ENCODE results near the gene NOCT.
"Not testable (repeated sequence)": the region's sequence is repeated elsewhere in the genome, so short reads cannot be mapped to it uniquely, and the experiment has no call there.

NOCT gene

DNA sequence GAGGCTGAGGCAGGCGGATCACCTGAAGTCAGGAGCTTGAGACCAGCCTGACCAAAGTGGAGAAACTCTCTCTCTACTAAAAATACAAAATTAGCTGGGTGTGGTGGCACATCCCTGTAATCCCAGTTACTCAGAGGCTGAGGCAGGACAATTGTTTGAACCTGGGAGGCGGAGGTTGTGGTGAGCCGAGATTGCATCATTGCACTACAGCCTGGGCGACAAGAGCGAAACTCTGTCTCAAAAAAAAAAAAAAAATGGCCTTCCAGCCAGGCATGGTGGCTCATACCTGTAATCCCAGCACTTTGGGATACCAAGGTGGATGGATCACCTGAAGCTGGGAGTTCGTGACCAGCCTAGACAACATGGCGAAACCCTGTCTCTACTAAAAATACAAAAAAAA, 7.3 kb upstream of the NOCT start:
- in situ Hi-C loops (cut with MboI; ENCODE audit: low sequenced_read_pairs): not testable (repeated sequence)

DNA sequence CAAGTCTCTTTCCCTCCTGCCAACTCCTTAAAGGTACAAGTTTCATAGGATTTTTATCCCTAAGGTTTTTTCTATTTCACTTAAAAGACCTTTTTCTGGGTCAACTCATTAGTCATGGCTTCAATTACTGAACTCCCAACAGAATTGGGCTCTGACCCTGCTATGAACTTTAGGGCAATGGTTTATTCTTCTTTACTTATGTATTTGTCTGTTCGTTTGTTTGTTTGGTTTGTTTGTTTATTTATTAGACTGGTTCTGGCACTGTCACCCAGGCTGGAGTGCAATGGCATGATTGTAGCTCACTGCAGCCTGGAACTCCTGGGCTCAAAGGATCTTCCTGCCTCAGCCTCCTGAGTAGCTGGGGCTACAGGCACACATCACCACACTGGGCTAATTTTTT, 5.9 kb upstream of the NOCT start:
- in situ Hi-C loops (cut with MboI; ENCODE audit: low sequenced_read_pairs): no loop called here

DNA sequence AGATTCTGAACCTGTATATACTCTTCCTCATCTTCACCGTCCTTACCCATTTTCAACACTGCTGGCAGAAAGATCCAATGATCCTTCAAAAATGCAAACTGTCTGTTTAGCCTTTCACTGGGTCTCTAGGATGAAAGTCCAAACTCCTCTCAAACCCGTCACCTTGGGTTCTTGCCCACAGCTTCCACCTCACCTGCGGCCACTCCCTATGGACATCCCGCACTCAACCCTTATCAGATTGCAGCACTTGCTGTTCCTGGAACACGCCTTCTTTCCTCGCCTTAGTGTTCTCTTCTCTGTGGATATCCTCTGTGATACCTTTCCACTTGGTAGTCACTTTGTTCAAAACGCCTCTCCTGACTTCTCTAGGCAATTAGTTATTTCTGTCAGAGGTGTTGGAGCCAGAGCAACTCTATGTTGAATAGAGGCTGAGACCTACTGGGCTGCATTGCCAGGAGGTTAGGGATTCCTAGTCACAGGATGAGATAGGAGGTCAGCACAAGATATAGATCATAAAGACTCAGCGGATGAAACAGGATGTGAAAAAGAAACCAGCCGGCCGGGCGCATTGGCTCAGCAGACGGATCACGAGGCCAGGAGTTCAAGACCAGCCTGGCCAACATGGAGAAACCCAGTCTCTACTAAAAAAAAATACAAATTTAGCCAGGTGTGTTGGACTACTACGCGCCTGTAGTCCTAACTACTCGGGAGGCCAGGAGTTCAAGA, 4.2 kb upstream of the NOCT start:
- in situ Hi-C loops (cut with MboI; ENCODE audit: low sequenced_read_pairs): no loop called here

DNA sequence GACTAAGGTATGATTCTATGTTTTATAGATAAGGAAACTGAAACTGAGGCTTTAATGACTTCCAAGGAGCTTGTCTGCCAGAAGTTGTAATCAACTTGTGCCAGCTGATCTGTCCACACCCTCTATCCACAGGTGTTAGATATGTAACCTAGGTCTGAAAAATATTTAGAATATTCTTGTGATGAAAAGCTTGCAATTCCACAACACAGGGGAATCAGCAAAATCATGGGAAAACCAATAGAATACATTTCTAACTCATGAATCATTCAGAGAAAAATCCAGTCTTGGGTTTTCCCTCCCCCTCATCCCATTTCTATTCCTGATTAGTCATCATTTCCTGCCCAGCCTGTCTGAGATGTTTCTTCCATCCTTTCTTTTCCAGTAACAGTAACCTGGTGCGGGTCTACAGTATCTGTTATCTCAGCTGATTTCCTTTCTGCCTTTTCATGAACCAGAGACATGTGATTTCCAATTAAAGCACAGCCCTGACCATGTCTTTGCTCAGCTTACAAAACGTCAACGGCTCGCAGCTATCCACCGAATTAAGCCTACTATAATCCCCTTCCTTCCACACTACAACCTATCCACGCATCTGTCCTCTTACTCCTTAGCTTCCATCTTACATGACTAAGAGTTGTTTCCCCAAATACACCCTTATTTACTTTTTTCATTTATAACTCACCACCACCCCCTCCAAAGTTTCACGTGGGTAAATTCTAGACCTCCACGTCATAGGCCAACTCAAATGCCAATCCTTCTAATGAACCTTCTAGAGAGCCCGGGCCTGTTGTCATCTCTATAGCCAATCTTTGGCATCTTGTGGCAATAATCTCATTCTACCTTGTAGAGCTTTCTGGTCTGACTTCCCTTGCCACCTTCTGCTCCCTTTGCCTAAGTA, 961 bp upstream of the NOCT start:
- in situ Hi-C loops (cut with MboI; ENCODE audit: low sequenced_read_pairs): no loop called here

DNA sequence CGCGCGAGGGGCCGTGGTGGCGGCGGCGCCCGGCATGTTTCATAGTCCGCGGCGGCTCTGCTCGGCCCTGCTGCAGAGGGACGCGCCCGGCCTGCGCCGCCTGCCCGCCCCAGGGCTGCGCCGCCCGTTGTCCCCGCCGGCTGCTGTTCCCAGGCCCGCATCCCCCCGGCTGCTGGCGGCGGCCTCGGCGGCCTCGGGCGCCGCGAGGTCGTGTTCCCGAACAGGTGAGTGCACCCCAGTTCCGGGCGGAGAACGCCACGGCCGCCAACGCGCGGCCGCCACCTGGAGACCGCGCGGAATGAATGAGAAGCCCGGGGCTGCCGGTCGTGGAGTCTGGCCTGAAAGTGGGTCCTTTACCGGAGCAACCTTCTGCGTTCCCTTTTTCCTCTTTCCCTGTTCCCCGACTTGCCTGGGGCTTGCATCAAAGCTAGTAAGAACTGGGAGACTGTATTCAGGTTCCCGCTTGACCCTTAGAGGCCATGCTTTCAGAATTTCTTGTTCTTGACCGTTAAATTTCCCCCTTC, 429 bp downstream of the NOCT start:
- in situ Hi-C loops (cut with MboI; ENCODE audit: low sequenced_read_pairs): no loop called here

DNA sequence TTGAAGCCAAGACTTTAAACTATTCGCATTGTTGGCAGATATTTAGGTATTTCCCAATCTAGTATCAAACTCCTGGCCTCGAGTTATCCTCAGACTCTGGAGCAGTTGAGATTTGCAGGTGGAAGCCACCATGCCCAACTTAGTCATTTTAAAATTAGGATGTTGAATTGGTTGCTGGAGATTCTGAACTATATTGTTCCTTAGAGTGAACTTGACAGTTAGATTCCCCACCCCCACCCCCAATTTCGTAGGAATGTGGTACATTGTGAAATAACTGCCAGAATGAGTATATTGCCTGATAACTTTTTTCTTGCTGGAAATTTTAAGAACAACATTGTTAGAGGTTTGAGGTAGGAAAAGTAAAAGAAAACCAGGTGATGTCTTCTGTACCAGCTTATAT, 2.3 kb downstream of the NOCT start:
- in situ Hi-C loops (cut with MboI; ENCODE audit: low sequenced_read_pairs): no loop called here

DNA sequence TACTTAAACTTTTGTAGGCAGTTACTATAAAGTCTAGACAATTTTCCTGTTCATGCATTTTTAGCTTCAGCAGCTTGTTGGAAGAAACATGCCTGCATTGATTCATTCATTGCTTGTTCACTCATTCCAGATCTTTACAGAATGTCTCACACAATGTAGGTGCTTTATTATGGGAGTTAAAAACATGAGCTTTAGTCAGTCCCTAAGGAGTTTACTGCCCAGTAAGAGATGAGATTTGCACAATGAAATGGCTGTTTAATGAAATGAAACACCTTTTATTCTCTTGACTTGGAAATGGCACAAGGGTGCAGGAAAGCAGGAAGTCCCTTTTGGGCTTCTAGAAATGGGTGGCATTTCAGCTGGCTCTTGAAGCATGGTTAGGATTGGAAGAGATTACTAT, 2.9 kb downstream of the NOCT start:
- in situ Hi-C loops (cut with MboI; ENCODE audit: low sequenced_read_pairs): no loop called here

DNA sequence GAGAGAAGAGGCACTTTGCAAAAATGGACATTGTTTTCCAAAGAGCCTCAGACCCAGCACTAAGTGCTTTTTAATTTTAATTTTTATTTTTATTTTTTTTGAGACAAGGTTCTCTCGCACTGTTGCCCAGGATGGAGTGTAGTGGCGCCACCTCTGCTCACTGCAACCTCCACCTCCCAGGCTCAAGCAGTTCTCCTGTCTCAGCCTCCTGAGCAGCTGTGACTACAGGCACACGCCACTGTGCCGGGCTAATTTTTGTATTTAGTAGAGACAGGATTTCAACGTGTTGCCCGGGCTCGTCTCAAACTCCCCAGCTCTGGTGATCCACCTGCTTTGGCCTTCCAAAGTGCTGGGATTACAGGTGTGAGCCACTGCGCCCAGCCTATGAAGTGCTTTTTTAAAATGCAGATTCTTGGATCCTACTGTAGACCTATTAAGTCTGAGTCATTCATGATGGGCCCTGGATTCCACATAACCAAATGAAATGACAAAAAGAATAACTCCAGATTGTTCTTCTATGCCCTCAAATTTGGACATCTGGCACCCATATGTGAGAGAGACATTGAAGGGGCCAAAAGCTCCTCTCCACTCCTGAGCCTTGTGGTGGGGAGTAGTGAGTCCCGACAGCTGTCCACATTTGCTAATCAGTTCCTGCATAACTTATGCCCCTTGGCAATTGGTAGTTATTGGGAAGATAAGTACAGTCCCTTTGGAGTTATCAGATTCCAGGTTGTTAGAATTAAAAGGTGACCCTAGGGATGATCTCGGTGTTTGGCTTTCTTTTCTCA, 3.6 kb downstream of the NOCT start:
- in situ Hi-C loops (cut with MboI; ENCODE audit: low sequenced_read_pairs): no loop called here

DNA sequence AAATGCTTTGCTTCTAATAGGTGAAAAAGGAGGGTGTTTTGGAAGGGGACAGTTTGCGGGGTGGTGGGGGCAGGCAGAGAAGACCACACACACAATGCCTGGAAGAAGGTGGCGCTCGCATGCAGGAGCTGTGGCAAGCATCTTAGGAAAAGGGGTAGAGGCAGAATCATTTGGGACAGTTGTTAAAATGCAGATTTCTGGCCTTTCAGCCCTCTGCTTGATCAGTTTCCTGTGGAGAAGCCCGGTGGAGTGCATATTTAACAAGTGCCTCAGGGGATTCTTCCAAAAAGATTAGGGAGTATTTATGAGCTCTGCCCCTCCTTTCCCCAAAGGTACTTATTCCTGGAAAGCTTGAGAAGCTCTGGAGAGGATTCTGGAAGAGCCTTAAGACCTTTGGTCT, 4.8 kb downstream of the NOCT start:
- in situ Hi-C loops (cut with MboI; ENCODE audit: low sequenced_read_pairs): no loop called here

DNA sequence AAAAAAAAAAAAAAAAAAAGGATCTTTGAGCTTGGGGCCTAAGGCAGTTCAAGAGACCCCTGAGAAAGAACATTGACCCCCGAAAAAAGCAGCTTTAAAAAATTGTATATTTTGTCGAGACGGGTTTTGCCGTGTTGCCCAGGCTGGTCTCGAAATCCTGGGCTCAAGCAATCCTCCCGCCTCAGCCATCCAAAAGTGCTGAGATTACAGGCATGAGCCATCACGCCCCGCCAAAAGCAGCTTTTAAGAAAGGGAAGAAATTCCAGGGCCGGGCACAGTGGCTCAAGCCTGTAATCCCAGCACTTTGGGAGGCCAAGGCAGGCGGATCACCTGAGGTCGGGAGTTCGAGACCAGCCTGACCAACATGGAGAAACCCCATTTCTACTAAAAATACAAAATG, 5.5 kb downstream of the NOCT start:
- in situ Hi-C loops (cut with MboI; ENCODE audit: low sequenced_read_pairs): not testable (repeated sequence)

DNA sequence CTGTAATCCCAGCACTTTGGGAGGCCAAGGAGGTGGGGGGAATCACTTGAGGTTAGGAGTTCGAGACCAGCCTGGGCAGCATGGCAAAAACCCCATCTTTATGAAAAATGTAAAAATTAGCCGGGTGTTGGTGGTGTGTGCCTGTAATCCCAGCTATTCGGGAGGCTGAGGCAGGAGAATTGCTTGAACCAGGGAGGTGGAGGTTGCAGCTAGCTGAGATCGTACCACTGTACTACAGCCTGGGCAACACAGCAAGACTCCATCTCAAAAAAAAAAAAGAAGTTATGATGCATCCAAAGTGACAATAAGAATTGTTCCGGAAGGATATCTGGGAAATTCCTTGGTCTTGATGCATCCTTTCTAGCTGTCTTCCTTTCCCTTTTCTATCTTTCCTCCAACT, 7.3 kb downstream of the NOCT start:
- in situ Hi-C loops (cut with MboI; ENCODE audit: low sequenced_read_pairs): no loop called here

DNA sequence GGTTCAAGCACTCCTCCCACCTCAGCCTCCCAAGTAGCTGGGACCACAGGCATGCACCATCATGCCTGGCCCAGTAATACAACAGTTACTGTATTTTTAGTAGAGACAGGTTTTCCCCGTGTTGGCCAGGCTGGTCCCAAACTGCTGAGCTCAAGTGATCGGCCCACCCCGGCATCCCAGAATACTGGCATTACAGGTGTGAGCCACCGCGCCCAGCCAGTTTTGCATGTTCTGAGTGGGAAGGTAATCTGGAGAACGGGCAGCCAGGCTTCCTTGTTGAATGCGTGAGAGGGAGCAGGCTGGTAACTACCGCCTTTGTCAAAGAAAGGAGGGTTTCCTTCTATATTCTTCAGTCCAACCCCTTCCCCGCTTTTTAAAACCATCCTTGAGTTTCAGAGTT, 9.1 kb downstream of the NOCT start:
- in situ Hi-C loops (cut with MboI; ENCODE audit: low sequenced_read_pairs): no loop called here

DNA sequence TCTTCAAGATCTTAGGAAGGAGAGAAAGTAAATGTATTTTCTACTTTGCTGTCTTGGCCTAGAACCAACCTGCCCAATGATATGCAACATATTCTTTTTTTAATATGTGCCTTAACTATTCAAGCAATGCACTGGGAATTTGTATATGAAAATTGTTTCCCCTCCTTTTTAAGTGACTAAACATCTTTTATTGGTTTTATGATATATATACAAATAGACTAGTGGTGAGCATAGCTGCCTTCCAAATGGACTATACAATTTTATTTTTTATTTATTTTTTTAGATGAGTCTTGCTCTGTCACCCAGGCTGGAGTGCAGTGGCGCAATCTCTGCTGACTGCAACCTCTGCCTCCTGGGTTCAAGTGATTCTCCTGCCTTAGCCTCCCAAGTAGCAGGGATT, 10.3 kb downstream of the NOCT start:
- in situ Hi-C loops (cut with MboI; ENCODE audit: low sequenced_read_pairs): no loop called here

DNA sequence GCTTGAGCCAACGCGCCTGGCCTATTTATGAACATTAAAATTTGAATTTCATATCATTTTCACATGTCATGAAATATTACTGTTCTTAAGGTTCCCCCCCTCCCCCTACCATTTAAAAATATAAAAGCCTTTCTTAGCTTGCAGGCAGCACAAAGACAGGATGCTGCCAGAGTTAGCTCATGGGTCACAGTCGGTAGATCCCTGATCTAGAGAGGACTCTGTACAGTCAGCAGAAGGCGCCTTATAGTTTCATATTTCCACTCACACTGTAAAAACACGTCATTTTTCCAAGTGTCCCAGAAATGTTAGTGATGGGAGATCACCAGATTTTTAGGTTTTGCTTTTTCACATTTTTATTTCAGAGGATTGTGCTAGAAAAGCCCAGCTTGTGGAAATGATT, 12.2 kb downstream of the NOCT start:
- in situ Hi-C loops (cut with MboI; ENCODE audit: low sequenced_read_pairs): no loop called here

DNA sequence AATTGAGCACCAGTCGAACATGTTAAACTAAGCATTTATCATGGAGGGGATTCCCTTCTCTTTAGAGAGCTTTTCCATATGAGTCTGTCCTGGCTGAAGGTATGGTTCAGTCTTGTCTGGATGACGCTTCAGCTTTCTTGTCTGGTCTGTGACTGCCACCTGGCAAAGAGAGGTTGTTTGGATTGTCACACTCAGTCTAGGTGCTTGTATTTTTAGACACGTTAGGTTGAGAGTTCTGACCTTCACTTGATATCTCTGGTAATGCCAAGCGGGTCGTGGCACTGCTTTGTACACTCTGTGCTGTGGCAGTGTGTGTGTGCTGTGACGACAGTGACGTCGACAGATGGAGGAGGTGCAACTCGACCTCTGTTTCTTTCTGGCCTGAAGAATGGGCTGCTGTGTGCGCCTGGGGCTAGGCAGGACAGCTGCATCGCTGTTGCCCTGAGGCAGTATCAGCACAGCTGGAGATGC, 12.6 kb downstream of the NOCT start:
- in situ Hi-C loops (cut with MboI; ENCODE audit: low sequenced_read_pairs): no loop called here

DNA sequence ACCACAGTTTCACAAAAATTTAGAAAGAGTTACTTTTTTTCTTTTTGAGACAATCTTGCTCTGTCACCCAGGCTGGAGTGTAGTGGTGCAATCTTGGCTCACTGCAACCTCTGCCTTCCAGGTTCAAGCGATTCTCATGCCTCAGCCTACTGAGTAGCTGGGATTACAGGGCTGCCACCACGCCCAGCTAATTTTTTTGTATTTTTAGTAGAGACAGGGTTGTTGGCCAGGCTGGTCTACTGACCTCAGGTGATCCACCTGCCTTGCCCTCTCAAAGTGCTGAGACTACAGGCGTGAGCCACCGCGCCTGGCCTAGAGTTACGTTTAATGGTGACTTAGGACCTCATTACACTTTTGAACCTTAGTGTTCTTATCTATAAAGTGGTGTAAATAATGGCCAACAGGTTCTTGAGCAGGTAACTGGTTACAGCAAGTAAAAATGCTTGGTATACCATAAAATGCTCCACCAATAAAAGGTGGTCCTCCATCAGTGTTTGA, 14.3 kb downstream of the NOCT start:
- in situ Hi-C loops (cut with MboI; ENCODE audit: low sequenced_read_pairs): not testable (repeated sequence)

DNA sequence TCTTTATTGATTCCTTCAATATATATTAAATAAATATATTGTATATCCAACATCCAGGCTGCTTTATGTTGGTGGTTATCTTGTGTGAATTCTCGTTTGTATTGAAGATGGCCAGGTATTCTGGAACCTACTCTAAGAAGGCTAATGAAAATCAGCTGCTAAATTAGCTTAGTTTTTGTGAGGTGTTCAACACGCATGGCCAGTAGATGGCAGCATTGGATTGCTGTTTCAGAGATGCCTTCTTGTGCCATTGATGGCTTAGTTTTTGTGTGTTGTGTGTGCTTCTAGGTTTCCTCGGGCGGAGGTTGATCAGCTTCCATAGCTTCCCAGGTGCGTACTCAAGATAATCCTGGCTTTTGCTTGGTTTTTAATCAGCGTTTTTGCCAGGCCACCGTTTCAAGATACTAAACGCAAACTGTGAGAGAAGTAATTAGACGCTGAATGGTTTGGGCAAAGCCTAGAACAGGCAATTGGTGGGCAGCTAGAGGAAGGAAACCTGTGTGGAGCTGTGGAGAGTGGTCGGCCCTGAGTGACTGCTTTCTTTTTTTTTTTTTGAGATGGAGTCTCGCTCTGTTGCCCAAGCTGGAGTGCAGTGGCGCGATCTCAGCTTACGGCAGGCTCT, 15.1 kb downstream of the NOCT start:
- in situ Hi-C loops (cut with MboI; ENCODE audit: low sequenced_read_pairs): no loop called here

DNA sequence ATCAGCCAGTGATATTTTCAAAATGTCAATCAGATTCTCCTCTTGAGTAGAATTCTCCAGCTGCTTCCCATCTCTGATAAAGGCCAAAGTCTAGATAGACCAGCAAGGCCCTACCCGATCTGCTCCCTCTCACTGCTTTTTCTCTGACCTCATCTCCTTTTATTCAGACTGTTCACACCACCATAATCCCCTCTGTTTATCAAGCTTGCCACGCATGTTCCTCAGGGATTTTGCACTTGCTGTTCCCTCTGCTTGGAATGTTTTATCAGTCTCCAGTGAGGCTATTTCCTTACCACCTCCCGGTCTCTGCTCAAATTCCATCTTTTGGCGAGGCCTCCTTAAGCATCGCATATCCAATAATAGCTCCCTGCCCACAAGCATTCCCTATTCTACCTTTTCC, 20.1 kb downstream of the NOCT start:
- in situ Hi-C loops (cut with MboI; ENCODE audit: low sequenced_read_pairs): no loop called here

DNA sequence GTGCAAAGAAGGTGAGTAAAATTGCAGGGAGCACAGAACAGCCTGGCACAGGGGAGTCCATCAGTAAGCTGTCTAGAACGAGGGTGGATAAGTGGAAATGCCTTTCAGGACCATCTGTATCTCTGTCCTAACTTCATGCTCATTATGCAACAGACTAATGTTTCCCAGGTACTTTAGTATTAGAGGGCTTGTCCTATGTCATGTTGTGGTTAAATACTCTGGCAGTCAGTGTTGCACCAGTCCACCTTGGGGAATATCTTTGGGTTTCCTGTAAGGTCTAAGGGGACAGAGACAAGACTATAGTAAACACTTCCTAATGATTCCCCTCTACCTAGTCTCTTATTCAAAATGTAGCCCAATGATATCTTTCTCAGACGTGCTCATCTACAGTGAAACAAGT, 21.3 kb downstream of the NOCT start:
- in situ Hi-C loops (cut with MboI; ENCODE audit: low sequenced_read_pairs): no loop called here

DNA sequence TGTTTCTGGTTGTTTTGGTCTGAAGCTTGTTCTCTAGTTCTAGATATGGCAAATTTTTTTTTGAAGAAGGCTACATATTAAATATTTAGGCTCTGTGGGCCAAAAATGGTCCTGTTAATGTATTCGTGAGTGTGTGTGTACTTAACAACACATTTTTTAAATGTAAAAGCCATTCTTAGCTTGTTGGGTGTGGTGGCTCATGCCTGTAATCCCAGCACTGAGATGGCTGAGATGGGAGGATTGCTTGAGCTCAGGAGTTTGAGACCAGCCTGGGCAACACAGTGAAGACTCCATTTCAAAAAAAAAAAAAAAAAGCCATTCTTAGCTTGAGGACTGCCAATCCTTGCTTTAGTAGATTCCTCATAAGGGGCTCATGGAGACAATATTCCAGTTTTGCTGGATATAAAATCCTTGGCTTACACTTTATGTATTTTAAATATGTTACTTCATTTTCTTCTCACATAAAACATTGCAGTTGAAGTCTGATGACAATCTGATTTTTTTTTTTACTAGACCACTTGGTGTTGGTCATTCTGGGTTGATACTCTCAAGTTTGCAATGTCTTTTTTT, 23.4 kb downstream of the NOCT start:
- in situ Hi-C loops (cut with MboI; ENCODE audit: low sequenced_read_pairs): no loop called here

Data from HL-60/S4 (cell line).